HG03135 (cell line): ENCODE results near the gene CLEC2D.
"Not testable (repeated sequence)": the region's sequence is repeated elsewhere in the genome, so short reads cannot be mapped to it uniquely, and the experiment has no call there.

Experiments used
- ATAC-seq: cut with Tn5 transposase; IDR thresholded peaks from one replicate; pipeline ENCODE4 v1.9.1; 2021; ENCODE audit warnings: mild to moderate bottlenecking, moderate library complexity; ENCODE audit not compliant: unreplicated experiment

The CLEC2D gene

DNA sequence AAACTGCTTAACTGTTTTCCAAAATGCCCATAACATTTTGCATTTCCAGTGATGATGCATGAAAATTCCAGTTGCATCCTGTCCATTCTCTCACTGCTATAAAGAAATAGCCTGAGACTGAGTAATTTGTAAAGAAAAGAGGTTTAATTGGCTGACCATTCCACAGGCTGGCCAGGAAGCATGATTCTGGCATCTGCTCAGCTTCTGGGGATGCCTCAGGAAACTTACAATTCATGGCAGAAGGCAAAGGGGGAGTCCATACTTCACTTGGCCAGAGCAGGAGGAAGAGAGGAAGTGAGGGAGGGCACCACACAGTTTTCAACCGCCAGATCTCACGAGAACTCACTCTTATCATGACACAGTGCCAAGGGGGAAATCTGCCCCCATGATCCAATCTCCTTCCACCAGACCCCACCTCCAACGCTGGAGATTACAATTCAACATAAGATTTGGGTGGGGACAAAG is 18.2 kb upstream of the CLEC2D start:
- no peak for ATAC-seq

DNA sequence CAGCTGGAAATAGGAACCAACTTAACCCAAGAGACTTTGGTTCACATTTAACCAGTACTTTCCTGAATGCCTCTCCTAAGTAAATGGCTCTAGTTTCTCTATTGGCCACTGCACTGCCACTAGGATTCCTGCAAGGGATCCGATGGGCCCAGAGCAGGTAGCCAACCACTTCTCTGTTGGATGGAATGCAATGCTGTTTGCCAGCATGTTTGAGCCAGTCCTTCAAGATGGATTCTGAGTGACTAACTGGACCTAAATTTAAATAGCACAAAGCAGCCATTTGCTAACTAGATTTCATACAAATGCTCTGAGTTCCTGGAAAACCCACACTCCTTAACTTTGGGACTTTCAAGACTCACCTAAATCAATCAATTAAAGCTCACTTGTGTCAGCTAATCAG is 9.5 kb upstream of the CLEC2D start:
- no peak for ATAC-seq

DNA sequence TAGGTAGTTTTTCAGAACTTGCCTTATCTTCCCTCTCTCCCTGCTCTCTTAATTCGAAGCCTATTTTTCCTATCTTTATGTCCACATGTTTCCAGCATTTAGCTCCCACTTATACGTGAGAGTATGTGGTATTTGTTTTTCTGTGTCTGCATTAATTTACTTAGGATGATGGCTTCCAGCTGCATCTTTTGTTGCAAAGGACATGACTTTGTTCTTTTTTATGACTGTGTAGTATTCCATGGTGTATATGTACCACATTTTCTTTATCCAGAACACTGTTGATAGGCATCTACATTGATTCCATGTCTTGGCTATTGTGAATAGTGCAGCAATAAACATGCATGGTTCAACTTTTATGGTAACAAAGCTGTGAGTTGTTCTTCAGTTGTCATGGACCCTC is 7.8 kb upstream of the CLEC2D start:
- no peak for ATAC-seq

DNA sequence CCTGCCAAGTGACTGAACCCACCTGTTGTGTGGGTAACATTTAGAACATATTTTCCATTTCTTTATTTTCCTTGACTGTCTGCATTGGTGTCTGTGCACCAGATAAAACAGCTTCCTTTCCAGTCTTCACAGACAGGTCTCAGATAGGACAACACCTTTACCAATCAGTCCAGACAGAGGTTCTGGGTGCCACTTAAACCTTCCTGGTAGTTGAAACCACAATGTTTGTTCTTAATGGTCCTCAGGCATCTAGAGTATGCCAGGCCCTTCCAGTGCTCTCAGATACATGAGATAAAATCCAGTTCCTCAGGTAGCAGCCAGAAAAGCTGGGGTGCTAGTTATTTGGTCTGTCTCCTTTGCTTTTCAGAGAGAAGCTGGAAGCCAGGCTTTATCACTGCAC is 7.0 kb upstream of the CLEC2D start:
- no peak for ATAC-seq

DNA sequence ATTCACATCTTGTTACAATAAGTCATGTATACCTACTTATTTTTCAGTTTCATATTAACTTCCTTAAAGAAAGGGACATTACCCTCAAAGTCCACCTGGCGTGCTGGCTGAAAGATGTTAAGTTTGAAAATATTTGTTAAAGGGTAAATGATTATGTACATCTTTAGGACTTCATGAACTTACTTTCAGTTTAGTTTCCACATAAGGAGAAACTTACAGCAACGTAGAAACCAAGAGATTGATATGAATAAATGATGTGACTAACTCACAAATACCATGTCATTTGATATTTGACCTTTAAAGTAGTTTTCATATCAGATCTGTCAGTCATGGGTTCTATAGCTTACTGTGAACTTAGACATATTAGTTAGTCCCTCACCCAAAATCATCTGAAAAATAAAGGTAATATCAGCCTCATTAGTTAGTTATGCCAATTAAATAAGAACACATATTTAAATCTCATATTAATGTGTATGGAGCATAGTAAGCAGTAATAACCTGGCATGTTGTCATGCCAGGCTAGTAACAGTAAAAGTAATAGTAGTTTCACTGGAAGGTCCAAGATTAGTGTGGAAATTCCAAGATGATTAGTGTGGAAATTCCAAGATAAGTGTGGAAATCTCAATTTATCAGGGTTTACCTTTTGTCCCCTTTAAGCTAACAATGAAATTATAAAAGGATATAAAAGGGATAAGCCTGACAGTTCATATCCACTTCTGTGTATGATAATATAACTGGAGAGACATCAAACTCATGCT is 1.9 kb upstream of the CLEC2D start:
- ATAC-seq = peak; percentile 53

DNA sequence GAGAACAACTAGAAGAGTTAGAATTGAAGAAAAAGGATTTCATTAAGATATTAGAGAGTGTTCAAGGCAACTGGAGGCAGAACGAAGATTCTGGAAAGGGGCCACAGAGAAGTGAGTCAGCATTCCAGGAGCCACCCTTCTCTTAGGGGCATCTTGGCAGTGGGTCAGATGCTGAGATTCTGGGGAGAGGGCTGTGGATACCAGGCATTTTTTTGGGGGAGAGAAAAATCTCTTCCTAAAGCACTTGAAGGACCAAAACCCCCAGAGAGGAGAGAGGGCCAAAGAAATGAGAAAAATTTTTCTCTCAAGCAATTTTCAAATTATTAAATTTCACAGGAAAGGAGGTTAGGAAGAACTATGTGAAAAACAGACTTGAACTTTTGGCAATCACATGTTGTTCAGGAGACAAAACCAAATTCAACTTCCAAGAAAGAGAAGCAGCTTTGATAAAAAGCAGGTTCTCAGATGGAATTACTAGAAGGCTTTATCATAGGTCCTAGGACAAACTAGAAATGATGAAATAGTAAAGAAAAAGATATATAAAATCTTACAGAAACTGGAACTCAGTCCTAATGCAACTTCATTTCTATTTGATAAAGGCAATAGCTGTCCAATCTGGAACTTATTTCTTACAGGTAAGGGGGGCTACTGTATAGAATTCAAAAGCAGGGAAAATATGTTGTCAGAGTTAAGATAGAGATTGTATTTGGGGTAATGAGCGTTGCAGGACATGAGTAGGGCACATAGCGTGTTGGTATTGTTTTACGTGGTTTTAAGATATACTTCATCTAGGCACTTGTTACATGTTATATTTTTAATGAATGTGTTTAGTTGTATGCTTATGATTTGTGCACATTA is 1.1 kb upstream of the CLEC2D start:
- ATAC-seq = no peak

DNA sequence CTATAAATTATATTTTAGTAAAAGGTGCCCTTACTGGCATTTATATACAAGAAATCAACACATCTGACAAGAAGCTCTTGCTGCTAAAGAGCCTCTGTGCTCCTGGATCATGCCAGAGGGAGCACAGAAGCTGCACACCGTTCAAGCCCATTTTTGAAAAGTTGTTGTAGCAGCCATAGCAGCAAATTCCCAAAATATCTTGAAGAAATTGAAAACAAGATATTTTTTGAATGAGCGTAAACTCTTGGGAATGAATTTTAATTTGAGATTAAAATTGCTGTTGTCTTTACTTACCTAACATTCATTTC is 540 bp upstream of the CLEC2D start:
- ATAC-seq = no peak

DNA sequence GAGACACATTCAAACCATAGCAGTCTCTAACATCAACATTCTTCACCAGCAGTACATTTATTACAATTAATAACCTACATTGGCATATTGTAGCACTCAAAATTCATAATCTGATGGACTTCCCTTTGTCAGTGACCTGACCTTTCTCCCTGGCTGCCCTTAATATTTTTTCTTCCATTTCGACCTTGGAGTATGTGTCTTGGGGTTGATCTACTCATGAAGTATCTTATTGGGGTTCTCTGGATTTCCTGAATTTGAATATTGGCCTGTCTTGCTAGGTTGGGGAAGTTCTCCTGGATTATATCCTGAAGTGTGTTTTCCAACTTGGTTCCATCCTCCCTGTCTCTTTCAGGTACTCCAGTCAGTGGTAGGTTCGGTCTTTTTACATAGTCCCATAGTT is 2.8 kb downstream of the CLEC2D start:
- not testable (repeated sequence) for ATAC-seq

DNA sequence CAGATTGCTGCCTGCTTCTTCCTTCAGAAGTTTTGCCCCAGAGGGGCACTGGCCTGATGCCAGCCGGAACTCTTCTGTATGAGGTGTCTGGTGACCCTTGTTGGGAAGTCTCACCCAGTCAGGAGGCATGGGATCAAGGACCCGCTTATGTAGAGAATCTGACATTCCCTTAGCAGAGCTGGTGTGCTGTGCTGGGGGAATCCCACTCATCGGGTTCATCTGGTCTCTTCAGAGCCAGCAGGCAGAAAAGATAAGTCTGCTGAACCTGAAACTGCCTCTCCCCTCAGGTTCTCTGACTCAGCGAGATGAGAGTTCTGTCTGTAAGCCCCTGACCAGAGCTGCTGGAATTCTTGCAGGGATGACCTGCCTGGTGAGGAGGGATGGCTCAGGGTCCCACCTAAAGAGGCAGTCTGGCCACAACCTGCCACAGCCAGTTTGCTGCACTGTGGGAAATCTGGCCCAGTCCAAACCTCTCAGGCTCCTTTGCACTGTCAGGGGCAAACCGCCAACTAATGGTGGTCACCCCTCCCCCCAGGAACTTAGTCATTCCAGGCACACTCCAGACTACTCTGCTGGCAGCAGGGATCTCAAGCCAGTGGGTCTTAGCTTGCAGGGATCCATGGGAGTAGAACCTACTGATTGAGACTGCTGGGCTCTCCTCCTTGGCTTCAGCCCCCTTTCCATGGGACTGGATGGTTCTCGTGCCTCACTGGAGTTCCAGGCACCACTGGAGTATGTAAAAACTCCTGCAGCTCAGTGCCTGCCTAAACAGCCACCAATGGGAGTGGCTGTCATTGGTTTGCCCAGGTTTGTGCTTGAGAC is 4.1 kb downstream of the CLEC2D start:
- no peak for ATAC-seq

DNA sequence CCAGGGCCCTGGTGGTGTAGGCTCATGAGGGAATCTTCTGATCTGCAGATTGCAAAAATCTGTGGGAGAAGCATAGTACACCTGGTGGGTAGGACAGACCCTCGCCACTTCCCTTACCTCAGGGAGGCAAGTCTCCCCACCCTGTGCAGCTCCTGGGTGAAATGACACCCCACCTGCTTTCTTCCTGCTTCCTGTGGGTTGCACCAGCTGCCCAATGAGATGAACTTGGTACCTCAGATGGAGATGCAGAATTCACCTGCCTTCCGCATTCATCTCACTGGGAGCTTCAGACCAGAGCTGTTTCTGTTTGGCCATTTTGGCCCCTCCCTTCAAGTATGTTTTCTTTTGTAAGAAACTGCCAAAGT is 4.7 kb downstream of the CLEC2D start:
- no peak for ATAC-seq

DNA sequence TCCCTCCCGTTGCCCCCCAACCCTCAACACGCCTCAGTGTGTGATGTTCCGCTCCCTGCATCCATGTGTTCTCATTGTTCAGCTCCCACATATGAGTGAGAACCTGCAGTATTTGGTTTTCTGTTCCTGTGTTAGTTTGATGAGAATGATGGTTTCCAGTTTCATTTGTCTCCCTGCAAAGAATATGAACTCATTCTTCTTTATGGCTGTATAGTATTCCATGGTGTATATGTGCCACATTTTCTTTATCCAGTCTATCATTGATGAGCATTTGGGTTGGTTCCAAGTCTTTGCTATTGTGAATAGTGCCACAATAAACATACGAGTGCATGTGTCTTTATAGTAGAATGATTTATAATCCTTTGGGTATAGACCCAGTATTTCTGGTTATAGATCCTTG is 13.0 kb downstream of the CLEC2D start:
- not testable (repeated sequence) for ATAC-seq

DNA sequence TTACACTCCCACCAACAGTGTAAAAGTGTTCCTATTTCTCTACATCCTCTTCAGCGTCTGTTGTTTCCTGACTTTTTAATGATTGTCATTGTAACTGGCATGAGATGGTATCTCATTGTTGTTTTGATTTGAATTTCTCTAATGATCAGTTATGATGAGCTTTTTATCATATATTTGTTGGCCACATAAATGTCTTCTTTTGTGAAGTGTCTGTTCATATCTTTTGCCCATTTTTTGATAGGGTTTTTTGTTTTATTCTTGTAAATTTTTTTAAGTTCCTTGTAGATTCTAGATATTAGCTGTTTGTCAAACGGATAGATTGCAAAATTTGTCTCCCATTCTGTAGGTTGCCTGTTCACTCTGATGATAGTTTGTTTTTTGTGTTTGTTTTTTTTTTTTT is 13.4 kb downstream of the CLEC2D start:
- not testable (repeated sequence) for ATAC-seq

DNA sequence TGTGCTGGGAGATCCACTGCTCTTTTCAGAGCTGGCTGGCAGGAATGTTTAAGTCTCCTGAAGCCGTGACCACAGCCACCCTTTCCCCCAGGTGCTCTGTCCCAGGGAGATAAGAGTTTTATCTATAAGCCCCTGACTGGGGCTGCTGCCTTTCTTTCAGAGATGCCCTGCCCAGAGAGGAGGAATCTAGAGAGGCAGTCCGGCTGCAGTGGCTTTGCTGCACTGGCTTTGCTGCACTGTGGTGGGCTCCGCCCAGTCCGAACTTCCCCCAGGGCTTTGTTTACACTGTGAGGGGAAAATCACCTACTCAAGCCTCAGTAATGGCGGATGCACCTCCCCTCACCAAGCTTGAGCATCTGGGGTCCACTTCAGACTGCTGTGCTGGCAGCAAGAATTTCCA is 15.9 kb downstream of the CLEC2D start:
- not testable (repeated sequence) for ATAC-seq

DNA sequence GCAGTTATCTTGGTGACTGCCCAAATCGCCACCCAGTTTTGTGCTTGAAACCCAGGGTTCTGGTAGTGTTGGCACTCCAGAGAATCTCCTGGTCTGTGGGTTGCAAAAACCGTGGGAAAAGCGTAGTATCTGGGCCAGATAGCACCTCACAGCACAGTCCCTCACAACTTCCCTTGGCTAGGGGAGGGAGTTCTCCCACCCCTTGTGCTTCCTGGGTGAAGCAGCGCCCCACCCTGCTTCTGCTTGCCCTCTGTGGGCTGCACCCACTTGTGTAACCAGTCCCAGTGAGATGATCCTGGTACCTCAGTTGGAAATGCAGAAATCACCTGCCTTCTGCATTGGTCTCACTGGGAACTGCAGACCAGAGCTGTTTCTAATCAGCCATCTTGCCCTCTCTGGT is 16.4 kb downstream of the CLEC2D start:
- ATAC-seq = no peak

DNA sequence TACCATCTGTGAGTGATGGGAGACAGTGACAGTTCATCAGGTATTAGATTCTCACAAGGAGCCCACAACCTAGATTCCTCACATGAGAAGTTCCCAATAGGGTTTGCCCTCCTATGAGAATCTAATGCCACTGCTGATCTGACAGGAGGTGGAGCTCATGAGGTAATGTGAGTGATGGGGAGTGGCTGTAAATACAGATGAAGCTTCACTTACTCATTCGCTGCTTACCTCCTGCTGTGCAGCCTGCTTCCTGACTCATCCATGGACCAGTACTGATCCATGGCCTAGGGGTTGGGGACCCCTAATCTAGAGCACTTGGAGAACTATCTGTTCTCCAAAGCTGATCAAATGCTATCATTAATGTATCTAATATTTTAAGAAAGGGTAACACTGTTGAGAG is 17.7 kb downstream of the CLEC2D start:
- ATAC-seq = no peak

DNA sequence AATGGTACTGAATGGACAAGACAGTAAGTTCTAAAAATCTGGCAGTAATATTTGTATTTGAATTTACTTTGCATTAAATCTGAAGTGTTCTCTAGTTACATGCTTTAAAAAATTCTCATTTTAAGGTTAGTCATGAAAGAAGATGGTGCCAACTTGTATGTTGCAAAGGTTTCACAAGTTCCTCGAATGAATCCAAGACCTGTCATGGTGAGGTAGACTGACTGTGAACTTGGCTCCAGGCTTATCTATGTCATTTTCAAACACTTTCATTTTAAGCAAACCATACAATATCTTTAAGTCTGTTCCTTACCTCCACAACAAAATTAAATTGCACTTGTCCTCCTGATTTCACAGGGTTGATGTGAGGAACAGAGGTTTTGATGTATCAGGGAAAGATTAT is 23.4 kb downstream of the CLEC2D start:
- ATAC-seq = no peak

DNA sequence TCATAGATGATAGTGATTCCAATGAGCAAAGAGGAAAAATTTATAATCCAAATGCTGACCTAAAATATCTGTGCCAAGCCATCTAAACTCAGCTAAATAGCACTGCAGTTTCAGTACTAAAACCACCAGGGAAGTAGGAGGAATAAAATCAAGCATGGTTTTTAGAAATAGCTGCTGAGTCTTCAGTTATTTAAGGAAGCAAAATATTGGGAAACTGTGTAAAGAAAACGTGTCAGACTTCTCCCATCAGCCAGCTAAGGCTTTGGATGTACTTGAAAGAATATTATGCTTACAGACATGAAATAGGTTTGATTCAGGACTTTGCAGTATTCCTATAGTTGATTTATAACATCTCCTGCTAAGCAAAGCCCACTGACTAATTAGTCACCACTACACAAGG is 24.7 kb downstream of the CLEC2D start:
- ATAC-seq = no peak

DNA sequence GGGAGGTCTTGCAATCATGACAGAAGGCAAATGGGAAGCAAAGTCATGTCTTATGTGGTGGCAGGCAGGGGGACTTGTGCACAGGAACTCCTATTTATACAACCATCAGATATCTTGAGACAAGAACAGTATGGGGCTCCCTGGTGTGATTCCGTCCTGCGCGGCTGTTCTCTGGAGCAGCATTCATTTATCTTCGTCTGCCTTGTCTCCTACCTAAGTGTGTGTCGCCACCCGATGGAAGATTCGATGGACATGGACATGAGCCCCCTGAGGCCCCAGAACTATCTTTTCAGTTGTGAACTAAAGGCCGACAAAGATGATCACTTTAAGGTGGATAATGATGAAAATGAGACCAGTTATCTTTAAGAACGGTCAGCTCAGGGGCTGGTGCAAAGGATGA is 25.6 kb downstream of the CLEC2D start:
- not testable (repeated sequence) for ATAC-seq

DNA sequence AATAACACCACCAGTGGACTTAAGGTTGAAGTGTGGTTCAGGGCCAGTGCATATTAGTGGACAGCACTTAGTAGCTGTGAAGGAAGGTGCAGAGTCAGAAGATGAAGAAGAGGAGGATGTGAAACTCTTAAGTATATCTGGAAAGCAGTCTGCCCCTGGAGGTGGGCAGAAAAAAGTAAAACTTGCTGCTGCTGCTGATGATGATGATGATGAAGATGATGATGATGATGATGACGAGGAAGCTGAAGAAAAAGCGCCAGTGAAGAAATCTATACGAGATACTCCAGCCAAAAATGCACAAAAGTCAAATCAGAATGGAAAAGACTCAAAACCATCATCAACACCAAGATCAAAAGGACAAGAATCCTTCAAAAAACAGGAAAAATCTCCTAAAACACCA is 26.1 kb downstream of the CLEC2D start:
- not testable (repeated sequence) for ATAC-seq

DNA sequence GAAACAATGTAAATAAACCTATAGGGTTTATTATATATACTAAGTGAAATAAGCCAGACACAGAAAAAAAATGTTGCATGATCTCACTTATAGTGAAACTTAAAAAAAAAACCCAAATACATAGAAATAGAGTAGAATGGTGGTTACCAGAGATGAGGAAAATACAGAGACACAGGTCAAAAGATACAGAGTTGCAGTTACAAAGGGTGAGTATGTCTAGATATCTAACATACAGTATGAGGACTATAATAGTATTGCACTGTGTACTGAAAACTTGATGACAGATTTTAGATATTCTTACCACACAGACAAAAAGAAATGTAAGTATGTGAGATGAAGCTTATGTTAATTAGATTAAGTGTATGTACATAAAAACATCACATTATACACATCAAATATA is 28.1 kb downstream of the CLEC2D start:
- ATAC-seq = no peak

DNA sequence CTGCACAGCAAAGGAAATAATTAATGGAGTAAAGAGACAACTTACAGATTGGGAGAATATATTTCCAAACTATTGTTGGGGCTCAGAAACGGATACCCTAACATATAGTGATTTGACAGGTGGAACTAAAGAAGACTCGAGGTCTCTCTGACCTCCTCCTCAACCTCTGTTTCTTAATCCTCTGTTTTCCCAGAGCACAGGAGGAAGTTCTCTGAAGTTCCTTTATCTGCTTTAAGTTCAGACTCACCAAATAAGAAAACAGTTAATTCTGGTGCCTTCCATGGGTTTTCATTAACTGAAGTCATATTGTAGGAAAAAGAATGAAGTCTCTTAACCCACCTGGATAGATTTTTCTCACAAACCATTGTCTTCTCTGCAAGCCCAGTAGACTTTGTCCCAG is 29.2 kb downstream of the CLEC2D start:
- ATAC-seq = no peak
